Activated effector memory CD4-positive, alpha-beta T cell treated with Interleukin-2 at 50 U/mL for 16 hours (primary cell): ENCODE results near the gene CAPS.
"Not testable (repeated sequence)": the region's sequence is repeated elsewhere in the genome, so short reads cannot be mapped to it uniquely, and the experiment has no call there.

Experiments used
- DNase-seq: peaks from one replicate; pipeline ENCODE4 v3.0.0-alpha.2; 2020

CAPS gene

GRCh38 chr19:5913739-5914357, at the start of gene CAPS:
Gene CAPS (plus strand): TSS chr19:5914254. CDS start chr19:5914407, 153 bp downstream.
- no peak for DNase-seq

DNA sequence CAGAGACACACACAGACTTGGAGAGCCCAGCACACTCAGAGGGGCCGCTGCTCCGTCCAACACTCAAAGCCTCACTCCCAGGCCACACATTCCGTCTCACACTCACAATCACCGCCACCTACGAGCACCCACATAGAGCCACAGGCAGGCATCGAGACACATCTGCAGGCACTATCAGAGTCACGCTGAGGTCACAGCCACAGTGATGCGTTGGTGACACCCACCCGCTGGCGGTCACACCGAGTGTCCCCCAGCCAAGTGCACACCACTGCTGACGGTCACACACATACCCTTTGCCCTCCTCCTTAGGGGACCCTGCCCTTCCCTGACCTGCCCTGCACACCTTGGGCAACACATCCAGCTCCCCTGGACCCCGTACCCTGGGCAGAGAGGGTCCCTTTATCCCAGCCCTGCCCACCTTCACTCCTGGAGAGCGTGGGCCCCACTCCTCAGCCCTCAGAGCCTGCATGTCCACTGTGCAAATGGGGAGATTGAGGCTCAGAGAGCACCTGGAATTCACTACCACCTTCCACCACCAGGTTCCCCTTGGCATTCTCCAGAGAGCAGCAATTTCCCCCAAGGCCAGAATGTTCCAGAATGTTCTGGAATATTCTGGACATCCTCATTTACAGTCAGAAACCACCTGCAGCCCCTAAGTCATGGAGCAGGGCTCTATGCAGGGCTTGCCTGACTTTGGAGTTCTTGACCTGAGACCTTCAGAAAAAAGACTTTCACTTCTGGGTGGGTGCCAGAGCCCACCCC, 49.1 kb upstream of the CAPS start:
- no peak for DNase-seq

DNA sequence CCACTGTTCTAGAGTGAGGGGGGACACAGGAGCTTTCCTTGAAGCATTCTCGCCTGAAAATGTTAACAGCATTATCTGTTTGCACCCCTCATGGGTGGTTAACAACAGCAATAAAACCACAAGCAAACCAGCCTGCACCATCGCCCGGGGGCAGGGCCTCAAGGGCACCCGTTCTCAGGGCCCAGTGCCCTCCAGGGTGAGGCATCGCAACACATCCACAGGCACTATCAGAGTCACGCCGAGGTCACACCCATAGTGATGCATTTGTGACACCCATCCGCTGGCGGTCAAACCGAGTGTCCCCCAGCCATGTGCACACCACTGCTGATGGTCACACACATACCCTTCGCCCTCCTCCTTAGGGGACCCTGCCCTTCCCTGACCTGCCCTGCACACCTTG, 48.3 kb upstream of the CAPS start:
- DNase-seq: no peak

- no peak for DNase-seq
Observed at GRCh38 chr19:5867201-5868136, 46.6 kb upstream of the CAPS start.

- DNase-seq: no peak
Observed at GRCh38 chr19:5870986-5871394, 43.1 kb upstream of the CAPS start.

DNA sequence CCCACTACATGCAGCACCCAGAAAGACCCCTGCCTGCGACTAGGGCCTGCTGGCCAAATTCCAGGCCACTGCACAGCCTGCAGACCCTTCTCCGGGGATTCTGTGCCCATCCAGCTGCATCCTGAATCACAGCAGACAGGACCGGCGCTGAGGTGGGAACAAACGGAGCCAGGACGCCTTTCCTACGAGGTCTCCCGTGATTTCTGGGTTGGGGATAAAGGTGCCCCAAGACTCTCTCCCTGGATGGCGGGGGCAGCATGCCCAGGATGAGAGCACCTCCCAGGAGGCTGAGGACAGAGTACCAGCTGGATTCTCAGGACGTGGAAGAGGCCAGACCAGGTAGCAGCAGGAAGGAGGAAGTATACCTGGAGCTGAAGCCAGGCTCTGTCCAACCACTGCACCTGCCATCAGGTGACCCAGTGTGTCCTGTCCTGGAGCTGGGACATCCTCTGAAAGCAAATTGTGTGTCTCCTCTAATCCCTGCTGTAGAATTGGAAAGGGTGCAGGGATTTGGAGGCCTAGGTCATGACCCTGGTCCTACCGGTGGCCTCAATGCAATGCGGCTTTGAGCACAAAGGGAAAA, 40.3 kb upstream of the CAPS start:
- no peak for DNase-seq

- DNase-seq: not testable (repeated sequence)
Observed at GRCh38 chr19:5874496-5874895, 39.6 kb upstream of the CAPS start.

GRCh38 chr19:5877427-5877826, 36.6 kb upstream of the CAPS start:
- DNase-seq: no peak

DNA sequence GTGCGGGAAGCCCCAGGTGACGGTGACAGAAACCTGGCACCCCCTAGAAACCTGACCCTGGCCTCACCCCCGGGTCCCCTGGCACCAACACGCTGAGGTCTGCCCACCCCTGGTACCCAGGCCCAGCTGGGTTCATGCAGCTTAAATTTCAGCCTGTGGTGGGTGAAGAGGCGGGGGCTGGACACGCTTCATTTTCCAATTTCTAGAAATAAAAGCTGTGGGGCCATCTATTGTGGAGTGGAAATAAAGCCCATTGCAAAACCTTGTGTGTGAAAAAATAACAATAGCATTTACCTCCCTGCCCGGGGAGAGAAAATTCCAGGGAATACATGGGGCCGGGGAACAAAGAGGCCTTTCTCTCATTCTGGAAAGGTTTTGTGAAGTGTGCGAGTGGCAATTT, 36.2 kb upstream of the CAPS start:
- no peak for DNase-seq

DNA sequence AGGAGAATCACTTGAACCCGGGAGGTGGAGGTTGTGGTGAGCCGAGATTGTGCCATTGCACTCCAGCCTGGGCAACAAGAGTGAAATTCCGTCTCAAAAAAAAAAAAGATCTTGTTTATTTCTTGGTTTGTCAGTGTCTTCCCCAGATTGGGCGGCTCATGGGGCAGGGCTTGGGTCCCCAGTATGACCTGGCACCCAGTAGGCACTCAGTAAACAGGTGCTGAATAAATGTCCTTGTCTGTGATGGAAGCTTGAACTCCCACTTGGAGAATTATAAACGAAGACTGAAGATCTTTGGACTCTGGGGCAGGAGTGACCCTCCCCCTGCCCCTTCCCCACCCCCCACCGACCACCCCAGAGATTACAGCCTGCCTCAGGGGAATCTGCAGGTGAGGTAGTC, 33.9 kb upstream of the CAPS start:
- DNase-seq: no peak

- no peak for DNase-seq
Observed at GRCh38 chr19:5880604-5881078, 33.4 kb upstream of the CAPS start.

DNA sequence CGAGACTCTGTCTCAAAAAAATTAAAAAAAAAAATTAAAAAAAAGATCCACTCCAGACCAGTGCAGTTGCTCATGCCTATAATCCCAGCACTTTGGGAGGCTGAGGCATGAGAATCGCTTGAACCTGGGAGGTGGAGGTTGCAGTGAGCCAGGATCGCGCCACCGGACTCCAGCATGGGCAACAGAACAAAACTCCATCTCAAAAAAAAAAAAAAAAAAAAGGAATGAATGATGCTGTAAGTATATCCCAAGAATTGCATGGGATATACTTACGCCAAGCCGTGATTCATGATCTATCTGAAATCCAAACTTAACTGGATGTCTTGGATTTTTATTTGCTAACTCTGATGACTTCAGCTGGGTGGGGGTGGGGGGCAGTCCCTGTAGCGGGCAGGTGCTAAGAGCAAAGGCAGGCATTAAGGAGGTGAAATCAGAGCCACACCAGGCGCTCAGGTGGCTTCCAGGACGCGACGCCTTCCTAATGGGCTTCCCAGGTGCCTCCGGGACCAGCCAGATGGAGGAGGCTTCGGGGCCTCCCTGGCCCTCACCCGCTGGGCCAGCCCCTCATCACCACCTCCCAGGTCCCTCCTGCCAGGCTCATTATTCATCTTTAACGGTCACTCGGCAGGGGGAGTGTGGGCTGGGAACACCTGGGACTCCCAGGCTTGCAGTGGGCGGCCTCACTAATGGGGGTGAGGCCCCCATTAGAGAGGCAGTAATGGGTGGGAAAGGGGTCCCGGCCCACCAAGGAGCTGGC, 32.3 kb upstream of the CAPS start:
- no peak for DNase-seq

GRCh38 chr19:5882421-5882968, 31.6 kb upstream of the CAPS start:
- no peak for DNase-seq

GRCh38 chr19:5883157-5883873, 30.7 kb upstream of the CAPS start:
- DNase-seq: not testable (repeated sequence)

DNA sequence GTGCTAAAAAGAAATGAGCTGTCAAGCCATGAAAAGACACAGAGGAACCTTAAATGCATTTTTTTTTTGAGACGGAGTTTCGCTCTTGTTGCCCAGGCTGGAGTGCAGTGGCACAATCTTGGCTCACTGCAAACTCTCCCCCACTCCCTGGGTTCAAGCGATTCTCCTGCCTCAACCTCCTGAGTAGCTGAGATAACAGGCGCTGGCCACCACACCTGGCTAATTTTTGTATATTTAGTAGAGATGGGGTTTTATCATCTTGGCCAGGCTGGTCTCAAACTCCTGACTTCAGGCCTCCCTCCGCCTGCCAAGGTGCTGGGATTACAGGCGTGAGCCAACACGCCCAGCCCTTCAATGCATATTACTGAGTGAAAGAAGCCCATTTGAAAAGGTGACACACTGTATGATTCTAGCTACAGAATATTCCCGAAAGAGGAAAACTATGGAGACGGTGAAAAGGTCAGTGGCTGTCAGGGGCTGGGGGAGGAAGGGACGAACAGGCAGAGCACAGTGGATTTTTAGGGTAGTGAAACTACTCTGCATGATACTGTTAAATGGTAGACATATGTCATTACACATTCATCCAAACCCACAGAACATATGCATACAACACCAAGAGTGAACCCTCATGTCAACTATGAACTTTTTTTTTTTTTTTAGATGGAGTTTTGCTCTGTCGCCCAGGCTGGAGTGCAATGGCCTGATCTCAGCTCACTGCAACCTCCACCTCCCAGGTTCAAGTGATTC, 29.8 kb upstream of the CAPS start:
- not testable (repeated sequence) for DNase-seq

- no peak for DNase-seq
Observed at GRCh38 chr19:5889288-5889971, 24.6 kb upstream of the CAPS start.

- no peak for DNase-seq
Observed at GRCh38 chr19:5890099-5890498, 24.0 kb upstream of the CAPS start.

DNA sequence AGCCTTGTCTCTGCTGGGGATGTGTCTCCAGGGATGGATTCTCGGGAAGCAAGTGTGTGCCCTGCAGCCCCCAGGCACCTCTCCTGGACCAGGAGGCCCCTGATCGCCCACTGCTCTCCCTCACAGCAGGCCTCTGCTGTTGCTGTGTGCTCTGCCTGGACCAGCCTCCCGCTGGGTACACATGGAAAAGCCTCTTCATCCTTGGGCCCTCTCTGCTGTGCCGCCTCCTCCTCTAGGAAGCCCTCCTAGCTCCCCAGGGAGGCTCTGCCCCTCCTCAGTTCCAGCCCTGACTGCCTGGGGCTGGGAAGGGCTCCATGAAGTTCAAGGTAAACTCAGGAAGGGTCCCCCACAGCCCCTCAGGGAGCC, 22.5 kb upstream of the CAPS start:
- DNase-seq: no peak

DNA sequence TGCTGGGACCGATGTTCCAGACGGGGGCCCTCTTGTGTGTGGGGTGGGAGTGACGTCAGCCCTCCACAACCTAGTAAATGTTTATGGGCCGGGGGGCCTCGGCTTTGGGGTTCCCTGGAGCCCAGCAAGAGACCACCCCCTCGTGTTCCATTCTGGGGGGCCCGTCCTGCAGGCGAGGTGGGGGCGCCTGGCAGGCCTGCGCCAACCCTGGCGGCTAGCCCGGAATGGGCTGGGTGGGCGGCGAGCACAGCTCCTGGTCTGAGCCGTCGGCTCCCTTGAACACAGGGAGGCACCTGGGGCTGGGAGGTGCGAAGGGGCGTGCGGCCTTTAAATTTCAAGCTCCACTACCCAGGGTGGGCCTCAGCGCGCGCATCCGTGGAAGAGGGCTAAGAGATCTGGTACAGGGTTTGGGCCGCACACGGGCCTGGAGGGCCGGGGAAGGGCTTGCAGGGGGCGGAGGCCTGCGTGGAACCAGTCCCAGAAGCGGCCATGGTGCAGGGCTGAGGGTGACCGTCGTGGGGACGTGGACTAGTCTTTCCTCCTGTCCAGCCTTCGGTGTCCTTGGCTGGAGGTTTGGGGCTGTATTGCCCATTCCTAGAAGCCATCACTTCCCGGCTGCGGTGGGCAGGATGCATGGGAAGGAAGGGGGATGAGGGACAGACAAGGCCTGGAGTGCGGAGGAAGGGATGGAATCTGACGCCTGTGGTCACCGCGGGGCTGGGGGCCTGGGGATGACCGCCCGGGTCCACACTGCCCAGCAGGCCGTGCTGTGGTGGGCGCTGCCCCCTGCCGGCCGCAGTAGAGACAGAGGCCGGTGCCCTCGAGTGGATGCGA, 21.9 kb upstream of the CAPS start:
- no peak for DNase-seq
